Fibroblast of pulmonary artery (primary cell): Measurements from ENCODE around the gene DNASE2.

ENCODE experiments used
- DNase-seq: peaks from one replicate; pipeline ENCODE4 v3.0.0-alpha.2; 2010; ENCODE audit warnings: low read depth
- H3K4me3 ChIP-seq: replicated peaks from 2 replicates; pipeline ENCODE4 v1.5.1; 2011; ENCODE audit warnings: low read depth, mild to moderate bottlenecking, control low read depth, low read length, moderate library complexity
- CTCF ChIP-seq: IDR thresholded peaks from 2 replicates; pipeline ENCODE4 v1.5.1; 2011; ENCODE audit warnings: mild to moderate bottlenecking, control low read depth, low read length, inconsistent platforms; ENCODE audit errors: missing control alignments

The DNASE2 gene

GRCh38 chr19:12842511-12842910 is 38.7 kb downstream of the DNASE2 start:
- no peak overlapping the region for H3K4me3 ChIP-seq
- TF ChIP-seq CTCF = no peak
- no peak for DNase-seq

- peak; percentile 49 for DNase-seq
- no peak for TF ChIP-seq CTCF
- peak overlapping the region; percentile 40 for H3K4me3 ChIP-seq
Observed at GRCh38 chr19:12841094-12841493, 40.2 kb downstream of the DNASE2 start.

- peak overlapping the region; percentile 40 for H3K4me3 ChIP-seq
- TF ChIP-seq CTCF = no peak
- DNase-seq = peak; percentile 80
Observed at GRCh38 chr19:12840091-12841079, 40.9 kb downstream of the DNASE2 start.

GRCh38 chr19:12838886-12839756 is 42.1 kb downstream of the DNASE2 start:
- no peak for DNase-seq
- no peak overlapping the region for H3K4me3 ChIP-seq
- no peak for TF ChIP-seq CTCF

GRCh38 chr19:12838182-12838885 is 42.9 kb downstream of the DNASE2 start, which contains the start of gene MAST1:
Gene MAST1 (plus strand): TSS chr19:12838515. CDS start chr19:12838573, 58 bp downstream.
- TF ChIP-seq CTCF = no peak
- no peak for DNase-seq
- H3K4me3 ChIP-seq = no peak within 1 kb of the TSS

GRCh38 chr19:12837225-12837624 is 44.0 kb downstream of the DNASE2 start:
- DNase-seq = no peak

More at GRCh38 chr19:12837225-12837624, 44.0 kb downstream of the DNASE2 start:
- no peak overlapping the region for H3K4me3 ChIP-seq
- no peak for TF ChIP-seq CTCF
